WTC11 (cell line): Measurements from ENCODE around the gene CDH20. TPM values are rescaled to one million over a fixed set of nuclear protein-coding genes. Genes with fewer than 3 reads are reported as not detected.

ENCODE experiments used
- ATAC-seq: fragments of 200-7000 bp; cut with Tn5 transposase; 2 replicates; pipeline ENCODE4 v1.10.0; 2021; ENCODE audit warnings: mild to moderate bottlenecking, moderate library complexity
- CTCF ChIA-PET: fragments of 300-600 bp; sonication (Branson Sonifier 250); formaldehyde crosslinking; loops from one replicate; lab custom pipeline; 2021; ENCODE audit warnings: antibody characterized with exemption; lab: Charles Lee
- POLR2A ChIA-PET: fragments of 350-600 bp; sonication (Branson Sonifier 250); formaldehyde crosslinking; loops from one replicate; lab custom pipeline; 2021; ENCODE audit warnings: antibody characterized with exemption; lab: Charles Lee
- DNase-seq: peaks from one replicate; pipeline ENCODE4 v3.0.0; 2021; ENCODE audit warnings: low spot score
- H3K27ac Mint-ChIP-seq: 2 replicates; pipeline ENCODE4 v1.8.0; 2021; ENCODE audit warnings: mixed read lengths
- H3K27me3 Mint-ChIP-seq: 2 replicates; pipeline ENCODE4 v1.8.0; 2021; ENCODE audit warnings: low read depth, mild to moderate bottlenecking, moderate library complexity, mixed read lengths
- H3K36me3 Mint-ChIP-seq: 2 replicates; pipeline ENCODE4 v1.8.0; 2021; ENCODE audit warnings: mixed read lengths
- H3K4me1 Mint-ChIP-seq: 2 replicates; pipeline ENCODE4 v1.8.0; 2022; ENCODE audit warnings: mixed read lengths
- H3K4me3 Mint-ChIP-seq: 2 replicates; pipeline ENCODE4 v1.8.0; 2021; ENCODE audit warnings: mild to moderate bottlenecking, moderate library complexity, mixed read lengths
- H3K9me3 Mint-ChIP-seq: 2 replicates; pipeline ENCODE4 v1.8.0; 2021; ENCODE audit warnings: mixed read lengths
- ATF2 ChIP-seq: sonication (generic); formaldehyde crosslinking; IDR thresholded peaks from 2 replicates; pipeline ENCODE4 v1.8.1; 2022; ENCODE audit warnings: low read depth, missing genetic modification reagents, borderline replicate concordance
- ATF3 ChIP-seq: sonication (generic); formaldehyde crosslinking; conservative IDR thresholded peaks from 2 replicates; pipeline ENCODE4 v1.8.1; 2022; ENCODE audit warnings: mild to moderate bottlenecking, missing genetic modification reagents
- CBFB ChIP-seq: sonication (generic); formaldehyde crosslinking; IDR thresholded peaks from 2 replicates; pipeline ENCODE4 v1.8.1; 2022; ENCODE audit warnings: mild to moderate bottlenecking, low read depth, missing genetic modification reagents
- E2F4 ChIP-seq: sonication (generic); formaldehyde crosslinking; IDR thresholded peaks from 2 replicates; pipeline ENCODE4 v1.8.1; 2022; ENCODE audit warnings: low read depth, mild to moderate bottlenecking, moderate library complexity, missing genetic modification reagents, borderline replicate concordance
- ELF4 ChIP-seq: sonication (generic); formaldehyde crosslinking; IDR thresholded peaks from 2 replicates; pipeline ENCODE4 v1.8.1; 2022; ENCODE audit warnings: low read depth, mild to moderate bottlenecking, moderate library complexity, missing genetic modification reagents
- EMX1 ChIP-seq: fragments of 250-450 bp; sonication (Bioruptor Pico); IDR thresholded peaks from 2 replicates; pipeline ENCODE4 v1.8.0; 2021; ENCODE audit warnings: mild to moderate bottlenecking
- ERG ChIP-seq: fragments of 250-450 bp; sonication (Bioruptor Pico); IDR thresholded peaks from 2 replicates; pipeline ENCODE4 v1.8.0; 2021; ENCODE audit warnings: mild to moderate bottlenecking
- FOXK1 ChIP-seq: sonication (generic); formaldehyde crosslinking; IDR thresholded peaks from 2 replicates; pipeline ENCODE4 v1.8.0; 2022; ENCODE audit warnings: mild to moderate bottlenecking, moderate library complexity, missing genetic modification reagents
- FOXP1 ChIP-seq: sonication (generic); formaldehyde crosslinking; IDR thresholded peaks from 2 replicates; pipeline ENCODE4 v1.8.0; 2022; ENCODE audit warnings: missing genetic modification reagents, mild to moderate bottlenecking, moderate library complexity, borderline replicate concordance
- GRHL2 ChIP-seq: fragments of 250-450 bp; sonication (Bioruptor Pico); IDR thresholded peaks from 2 replicates; pipeline ENCODE4 v1.8.0; 2022; ENCODE audit warnings: mild to moderate bottlenecking, moderate library complexity; ENCODE audit not compliant: insufficient replicate concordance, severe bottlenecking
- MYBL2 ChIP-seq: sonication (generic); formaldehyde crosslinking; IDR thresholded peaks from 2 replicates; pipeline ENCODE4 v1.8.1; 2023; ENCODE audit warnings: mild to moderate bottlenecking, moderate library complexity, missing genetic modification reagents
- NFATC4 ChIP-seq: fragments of 250-450 bp; sonication (Bioruptor Pico); IDR thresholded peaks from 2 replicates; pipeline ENCODE4 v1.9.0; 2021; ENCODE audit warnings: mild to moderate bottlenecking
- NFE2L1 ChIP-seq: sonication (generic); formaldehyde crosslinking; IDR thresholded peaks from 2 replicates; pipeline ENCODE4 v1.8.1; 2023; ENCODE audit warnings: missing genetic modification reagents
- PRRX2 ChIP-seq: fragments of 250-450 bp; sonication (Bioruptor Pico); IDR thresholded peaks from 2 replicates; pipeline ENCODE4 v1.8.0; 2021; ENCODE audit warnings: mild to moderate bottlenecking
- RELA ChIP-seq: sonication (generic); formaldehyde crosslinking; IDR thresholded peaks from 2 replicates; pipeline ENCODE4 v1.8.1; 2022; ENCODE audit warnings: missing genetic modification reagents, mild to moderate bottlenecking, borderline replicate concordance
- TEAD4 ChIP-seq: sonication (generic); formaldehyde crosslinking; IDR thresholded peaks from 2 replicates; pipeline ENCODE4 v1.8.0; 2022; ENCODE audit warnings: mild to moderate bottlenecking, missing genetic modification reagents
- ZNF138 ChIP-seq: sonication (generic); formaldehyde crosslinking; conservative IDR thresholded peaks from 2 replicates; pipeline ENCODE4 v1.8.1; 2022; ENCODE audit warnings: mild to moderate bottlenecking, moderate library complexity, missing genetic modification reagents
- ZNF423 ChIP-seq: fragments of 250-450 bp; sonication (Bioruptor Pico); IDR thresholded peaks from 2 replicates; pipeline ENCODE4 v2.1.2; 2022; ENCODE audit warnings: mild to moderate bottlenecking, moderate library complexity
- ZNF425 ChIP-seq: fragments of 250-450 bp; sonication (Bioruptor Pico); conservative IDR thresholded peaks from 2 replicates; pipeline ENCODE4 v1.9.0; 2021; ENCODE audit warnings: mild to moderate bottlenecking
- total RNA-seq: library from RNA; stranded (reverse); gene quantifications from 3 replicates; pipeline ENCODE4 v1.2.3, GENCODE V29; 2021

CDH20 gene
- total RNA-seq, 1 experiment from 2014 or later: 0.39 TPM

- no peak for ATAC-seq
- Mint-ChIP-seq H3K36me3 (no peaks in the 10 kb centered on the region), H3K4me1 (no peaks in the 10 kb centered on the region), H3K4me3 (no peak overlapping the region), H3K9me3 (no peaks in the 10 kb centered on the region), H3K27ac (no peak overlapping the region), H3K27me3 (no peaks in the 10 kb centered on the region)
- POLR2A ChIA-PET: no interaction called here
- CTCF ChIA-PET: no interaction called here
- TF ChIP-seq GRHL2 (CRISPR knock-in tag) (no peak), FOXP1 (CRISPR knock-in tag) (no peak), PRRX2 (CRISPR knock-in tag) (no peak)
- DNase-seq: no peak
These were observed 198.7 kb downstream of the CDH20 start for GRCh38 chr18:61531891-61532290.

- H3K4me1 Mint-ChIP-seq: no peaks in the 10 kb centered on the region
- DNase-seq (no peak), ATAC-seq (no peak)
- H3K4me3 Mint-ChIP-seq: no peak overlapping the region
- no peaks in the 10 kb centered on the region for H3K36me3 Mint-ChIP-seq
- H3K27ac Mint-ChIP-seq: no peak overlapping the region
- ChIA-PET CTCF (no interaction called here), POLR2A (no interaction called here)
- H3K9me3 Mint-ChIP-seq: peaks cover under 1% of the 10 kb centered on the region; the same call in 1 of the 2 replicates
- TF ChIP-seq EMX1 (no peak), ZNF138 (CRISPR knock-in tag) (no peak), E2F4 (no peak), GRHL2 (CRISPR knock-in tag) (no peak), NFATC4 (CRISPR knock-in tag) (no peak), TEAD4 (CRISPR knock-in tag) (no peak), ATF3 (CRISPR knock-in tag) (no peak), ERG (CRISPR knock-in tag) (no peak), ZNF425 (CRISPR knock-in tag) (no peak), MYBL2 (CRISPR knock-in tag) (no peak), CBFB (CRISPR knock-in tag) (no peak)
- H3K27me3 Mint-ChIP-seq: no peaks in the 10 kb centered on the region
These were observed 202.2 kb downstream of the CDH20 start for GRCh38 chr18:61535401-61535800.

- ChIA-PET POLR2A (no interaction called here), CTCF (no interaction called here)
- no peak for DNase-seq
- no peak for ATAC-seq
- Mint-ChIP-seq H3K27me3 (no peaks in the 10 kb centered on the region), H3K9me3 (peaks cover 9% of the 10 kb centered on the region), H3K4me3 (no peak overlapping the region), H3K27ac (no peak overlapping the region), H3K36me3 (no peaks in the 10 kb centered on the region), H3K4me1 (peaks cover 4% of the 10 kb centered on the region)
- TF ChIP-seq ATF2: no peak
- no peak for TF ChIP-seq NFE2L1 (CRISPR knock-in tag)
- no peak for TF ChIP-seq ZNF423
- TF ChIP-seq ELF4 (CRISPR knock-in tag): no peak
- no peak for TF ChIP-seq FOXK1 (CRISPR knock-in tag)
- no peak for TF ChIP-seq RELA (CRISPR knock-in tag)
- TF ChIP-seq ZNF425 (CRISPR knock-in tag): no peak
These were observed 208.4 kb downstream of the CDH20 start for GRCh38 chr18:61541673-61542072.
